K562 (cell line): ENCODE results near the gene RUFY2. TPM values are rescaled to one million over a fixed set of nuclear protein-coding genes. Genes with fewer than 3 reads are reported as not detected.
A peak's percentile ranks its signal among the peaks of the same experiment; 100 is the strongest.

Source experiments
- ATAC-seq: fragments of 200-7000 bp; cut with Tn5 transposase; 3 replicates; pipeline ENCODE4 v1.9.1; 2020; ENCODE audit warnings: moderate library complexity
- BruUV-seq: library from RNA; stranded (reverse); fragments of 400-500 nt; replicated peaks from 2 replicates; lab custom pipeline; 2021; lab: Mats Ljungman, UMichigan
- CTCF ChIA-PET: fragments of 300-600 bp; formaldehyde crosslinking; extraction: SDS; loops from one replicate; lab custom pipeline; 2021; ENCODE audit warnings: low intra/inter-chr PET ratio; lab: Yijun Ruan, JAX
- POLR2A ChIA-PET: fragments of 300-600, 350-650 bp; sonication (Branson Sonifier 250); formaldehyde crosslinking; extraction: SDS; loops from one replicate; lab custom pipeline; 2021; ENCODE audit warnings: antibody characterized with exemption, inconsistent platforms; lab: Yijun Ruan, JAX
- DNase-seq, 4 experiments: peaks; one replicate each; pipeline versions ENCODE4 v3.0.0 to v3.0.0-alpha.2; 2011 to 2018; ENCODE audit warnings: low spot score in 3 of 4, mixed read lengths in 3 of 4; ENCODE audit errors: extremely low read depth in 1 of 4
- FAIRE-seq: peaks from 2 replicates; lab custom pipeline; 2011; peaks lifted over from hg19 to GRCh38; lab: Jason Lieb, UNC
- H2AFZ ChIP-seq: 2 replicates; pipeline ENCODE4 v1.6.0; 2011; ENCODE audit warnings: low read depth, low read length, control low read depth, inconsistent platforms
- H3K27ac ChIP-seq: fragments of 200-600 bp; 3 replicates; pipeline ENCODE4 v1.8.0; 2011; ENCODE audit warnings: low read depth, mild to moderate bottlenecking, control low read depth, inconsistent platforms, low read length, moderate library complexity, mixed read lengths; ENCODE audit errors: extremely low read depth
- H3K27me3 ChIP-seq, 2 experiments: fragments of 300-600 bp in 1 of 2; 2 replicates in 1 of 2; 3 replicates in 1 of 2; pipeline versions ENCODE4 v1.6.0 to v1.8.0; 2011; ENCODE audit warnings: inconsistent platforms in 2 of 2, low read length in 2 of 2, mild to moderate bottlenecking in 1 of 2, mixed read lengths in 1 of 2, moderate library complexity in 1 of 2; ENCODE audit not compliant: control insufficient read depth in 2 of 2, insufficient read depth in 2 of 2
- H3K36me3 ChIP-seq: fragments of 300-600 bp; 3 replicates; pipeline ENCODE4 v1.8.0; 2011; ENCODE audit warnings: mild to moderate bottlenecking, low read length, inconsistent platforms; ENCODE audit not compliant: control insufficient read depth, insufficient read depth
- H3K4me1 ChIP-seq, 2 experiments: fragments of 200-600 bp in 1 of 2; replicated peaks in 1 of 2; 2 replicates in 1 of 2; 3 replicates in 1 of 2; pipeline versions ENCODE4 v1.5.1 to v1.8.0; 2011; ENCODE audit warnings: inconsistent platforms in 2 of 2, low read length in 2 of 2, mild to moderate bottlenecking in 1 of 2, mixed read lengths in 1 of 2, moderate library complexity in 1 of 2; ENCODE audit not compliant: control insufficient read depth in 2 of 2, insufficient read depth in 2 of 2
- H3K4me2 ChIP-seq: 2 replicates; pipeline ENCODE4 v1.6.1; 2011; ENCODE audit warnings: low read length, control low read depth, inconsistent platforms, mixed read lengths; ENCODE audit not compliant: insufficient read depth
- H3K4me3 ChIP-seq: fragments of 200-600 bp; sonication (generic), shearing (Covaris generic); 2 replicates; pipeline ENCODE4 v1.5.1; 2016; ENCODE audit warnings: control low read depth, inconsistent platforms
- H3K79me2 ChIP-seq: fragments of 200-600 bp; 3 replicates; pipeline ENCODE4 v1.8.0; 2011; ENCODE audit warnings: low read length, inconsistent platforms; ENCODE audit not compliant: control insufficient read depth, insufficient read depth
- H3K9ac ChIP-seq, 2 experiments: 2 replicates each; pipeline versions ENCODE4 v1.6.0 to v1.6.1; 2011; ENCODE audit warnings: low read depth in 2 of 2, low read length in 2 of 2, control low read depth in 1 of 2, inconsistent platforms in 1 of 2, mild to moderate bottlenecking in 1 of 2, mixed read lengths in 1 of 2; ENCODE audit not compliant: insufficient read depth in 1 of 2
- H3K9me1 ChIP-seq: one replicate; pipeline ENCODE4 v1.6.0; 2011; ENCODE audit warnings: inconsistent platforms, mild to moderate bottlenecking, low read length, moderate library complexity; ENCODE audit not compliant: control insufficient read depth, insufficient read depth
- H3K9me3 ChIP-seq: replicated peaks from 2 replicates; pipeline ENCODE4 v1.5.1; 2011; ENCODE audit warnings: low read depth, low read length, inconsistent platforms; ENCODE audit not compliant: control insufficient read depth, insufficient read depth
- H4K20me1 ChIP-seq: replicated peaks from 2 replicates; pipeline ENCODE4 v1.6.1; 2011; ENCODE audit warnings: low read length, inconsistent platforms, mixed read lengths; ENCODE audit not compliant: control insufficient read depth, insufficient read depth
- CBFA2T2 ChIP-seq: fragments of 450-650 bp; conservative IDR thresholded peaks from 2 replicates; pipeline ENCODE4 v1.6.1; 2017; ENCODE audit warnings: mild to moderate bottlenecking
- CEBPB ChIP-seq: fragments of 450-650 bp; IDR thresholded peaks from 2 replicates; pipeline ENCODE4 v1.6.1; 2016; ENCODE audit warnings: missing genetic modification characterization, missing compliant biosample characterization
- DNMT1 ChIP-seq: fragments of 450-650 bp; IDR thresholded peaks from 2 replicates; pipeline ENCODE4 v1.6.1; 2016; ENCODE audit warnings: antibody characterized with exemption, mild to moderate bottlenecking
- EHMT2 ChIP-seq: fragments of 450-650 bp; IDR thresholded peaks from 2 replicates; pipeline ENCODE4 v1.6.1; 2018; ENCODE audit warnings: antibody characterized with exemption
- TRIM24 ChIP-seq, 2 experiments: fragments of 450-650 bp; IDR thresholded peaks; 2 replicates each; pipeline ENCODE4 v1.6.1; 2016
- WGBS: fragments of 100-300 bp; shearing (Covaris generic); methylation state at CpG from one replicate; pipeline ENCODE4 v1.1.6; 2016; ENCODE audit warnings: low coverage, mixed read lengths; ENCODE audit not compliant: insufficient coverage; ENCODE audit errors: missing lambda C conversion rate; 5-methylcytosine and 5-hydroxymethylcytosine counted together
- in situ Hi-C: fragments of 300-500 bp; cut with MboI; formaldehyde crosslinking; loops from 4 replicates; pipeline ENCODE4 v1.15.0; 2018; ENCODE audit warnings: inconsistent platforms, mixed read lengths
- intact Hi-C: fragments of 100-400 bp; cut with micrococcal nuclease; formaldehyde crosslinking; loops from 2 replicates; pipeline ENCODE4 v1.14.2; 2022
- polyA plus RNA-seq, 8 experiments: library from polyadenylated mRNA; depleted of rRNA in 4 of 8; stranded (reverse) in 5 of 8; unstranded in 3 of 8; fragments of >200 nt; fragmentation: Nextera tagmentation in 2 of 8; fragmentation: Illumina TruSeq in 1 of 8; extraction: Ambion mirVana in 2 of 8; extraction: Trizol in 1 of 8; gene quantifications; 2 replicates each; pipeline versions ENCODE4 v1.2.1 to v1.2.3, GENCODE V29; 2011 to 2014; ENCODE audit warnings: inconsistent platforms in 1 of 8, missing spikeins in 1 of 8
- total RNA-seq, 7 experiments: library from RNA; depleted of rRNA in 6 of 7; stranded (reverse); fragments of >200 nt in 6 of 7; fragmentation: Illumina TruSeq in 2 of 7; extraction: Trizol in 2 of 7; gene quantifications; 2 replicates each; pipeline versions ENCODE4 v1.2.1 to v1.2.3, GENCODE V29; 2011 to 2021; ENCODE audit warnings: low replicate concordance in 1 of 7
- TF ChIP-seq, protein P1 (sequence below): fragments of 250-450 bp; sonication (Bioruptor Pico); IDR thresholded peaks from 2 replicates; pipeline ENCODE4 v1.8.0; 2021; ENCODE audit warnings: moderate library complexity, mild to moderate bottlenecking, inconsistent platforms
- TF ChIP-seq, protein P2 (sequence below), 2 experiments: fragments of 450-650 bp; formaldehyde crosslinking in 1 of 2; IDR thresholded peaks; 2 replicates each; pipeline versions ENCODE4 v1.4.0 to v1.6.1; 2014 to 2020; ENCODE audit warnings: mild to moderate bottlenecking in 2 of 2, borderline replicate concordance in 1 of 2, low read depth in 1 of 2
- TF ChIP-seq, protein P3 (sequence below), 3 experiments: IDR thresholded peaks in 2 of 3; conservative IDR thresholded peaks in 1 of 3; 2 replicates each; pipeline ENCODE4 v1.5.1; 2011 to 2012; ENCODE audit warnings: low read length in 3 of 3, mild to moderate bottlenecking in 3 of 3, control low read depth in 2 of 3, improper control_type of control experiment in 1 of 3, inconsistent platforms in 1 of 3, low read depth in 1 of 3, mixed read lengths in 1 of 3, moderate library complexity in 1 of 3; ENCODE audit not compliant: insufficient read depth in 2 of 3

Gene RUFY2
- total and polyA plus RNA-seq, 9 of the 15 experiments (the other 6 are each of a cell fraction or from before 2014, with no cell fraction given), result 3.7 to 20.1 (median 12.6) TPM

DNA sequence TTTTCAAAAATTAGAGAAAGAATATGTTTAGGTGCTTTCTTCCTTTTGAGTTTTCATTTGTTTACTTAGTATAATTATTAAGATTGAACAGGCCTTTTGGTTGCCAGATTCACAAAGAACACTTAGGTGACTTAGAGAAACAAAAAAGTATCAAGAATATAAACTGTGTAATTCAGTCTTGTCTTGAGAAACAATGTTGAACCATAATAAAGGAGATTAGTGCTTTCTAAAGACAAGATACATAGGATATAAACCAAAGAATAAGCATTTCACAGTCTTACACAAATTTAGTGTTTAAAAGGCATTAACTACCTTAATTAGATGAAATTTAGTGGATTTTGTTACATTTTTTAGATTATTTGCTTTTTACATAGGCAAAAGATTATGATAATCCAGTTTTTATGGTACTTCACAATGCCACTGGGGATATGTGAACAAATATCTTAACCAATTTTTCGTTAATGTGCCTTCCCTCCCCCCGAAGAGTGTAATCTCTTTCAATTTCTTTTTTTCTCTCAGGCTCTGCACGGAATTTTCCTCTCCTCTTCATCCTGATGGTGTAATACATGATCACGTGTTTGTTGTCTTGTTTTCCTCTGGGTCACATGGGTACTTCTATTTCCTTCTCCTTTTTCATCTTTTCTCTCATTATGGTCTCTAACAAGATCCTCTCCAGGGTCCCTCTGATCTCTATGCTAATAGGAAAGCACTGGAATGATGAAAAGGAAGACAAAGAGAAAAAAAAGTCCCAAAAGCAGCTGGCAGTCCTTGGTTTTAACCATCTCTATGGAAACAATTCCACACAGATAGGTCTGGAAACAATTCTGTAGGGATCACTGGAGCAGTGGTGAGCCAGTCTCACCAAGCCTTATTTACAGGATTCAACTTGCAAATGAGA lies 78.9 kb downstream of the RUFY2 start:
- Histone ChIP-seq H3K4me3 (no peak overlapping the region), H3K9ac (peak overlapping the region in 1 of 2 experiments; percentile 27; a peak in 2 of 4 replicates), H3K4me1 (peaks cover 17 to 20% of the 10 kb centered on the region in 2 experiments), H3K27ac (no peak overlapping the region), H3K79me2 (peaks cover 24% of the 10 kb centered on the region), H3K9me3 (no peaks in the 10 kb centered on the region), H3K36me3 (peaks cover 2% of the 10 kb centered on the region; the same call in 1 of the 3 replicates), H2AFZ (peak overlapping the region; percentile 72), H3K4me2 (peak overlapping the region; percentile 16; the same call in 1 of the 2 replicates), H4K20me1 (no peaks in the 10 kb centered on the region; the same call in 1 of the 2 replicates), H3K9me1 (no peaks in the 10 kb centered on the region), H3K27me3 (no peaks in the 10 kb centered on the region)
- FAIRE-seq, result no peak
- no TSS peak for BruUV-seq
- in situ Hi-C loops (loop anchor here (10.0 kb wide), 1 partner anchor 453 kb away; no protein-coding TSS in a partner anchor), intact Hi-C loops (no loop called here)
- ChIA-PET CTCF (interaction anchor here (0.6 kb wide), 1 partner anchor 674 kb away, joined by 5 read pairs; no protein-coding TSS in a partner anchor), POLR2A (no interaction called here)
- no peak for ATAC-seq
- DNase-seq, result no peak
- WGBS, result 6% methylated on average over 4 of the region's 4 CpGs
- TF ChIP-seq CBFA2T2 (peak; percentile 51), DNMT1 (0 out of 2 replicates have a peak, but pooled peaks have one; percentile 38), CEBPB (peak; percentile 78), TRIM24 (IDR thresholded peaks at IDR 0.05) (peak; percentile 56 to 58; a peak in 3 of 4 replicates), EHMT2 (0 out of 2 replicates have a peak, but pooled peaks have one; percentile 27)
- TF ChIP-seq, protein P1, sequence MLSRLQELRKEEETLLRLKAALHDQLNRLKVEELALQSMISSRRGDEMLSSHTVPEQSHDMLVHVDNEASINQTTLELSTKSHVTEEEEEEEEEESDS (CRISPR knock-in tag), result no peak
- TF ChIP-seq, protein P2, sequence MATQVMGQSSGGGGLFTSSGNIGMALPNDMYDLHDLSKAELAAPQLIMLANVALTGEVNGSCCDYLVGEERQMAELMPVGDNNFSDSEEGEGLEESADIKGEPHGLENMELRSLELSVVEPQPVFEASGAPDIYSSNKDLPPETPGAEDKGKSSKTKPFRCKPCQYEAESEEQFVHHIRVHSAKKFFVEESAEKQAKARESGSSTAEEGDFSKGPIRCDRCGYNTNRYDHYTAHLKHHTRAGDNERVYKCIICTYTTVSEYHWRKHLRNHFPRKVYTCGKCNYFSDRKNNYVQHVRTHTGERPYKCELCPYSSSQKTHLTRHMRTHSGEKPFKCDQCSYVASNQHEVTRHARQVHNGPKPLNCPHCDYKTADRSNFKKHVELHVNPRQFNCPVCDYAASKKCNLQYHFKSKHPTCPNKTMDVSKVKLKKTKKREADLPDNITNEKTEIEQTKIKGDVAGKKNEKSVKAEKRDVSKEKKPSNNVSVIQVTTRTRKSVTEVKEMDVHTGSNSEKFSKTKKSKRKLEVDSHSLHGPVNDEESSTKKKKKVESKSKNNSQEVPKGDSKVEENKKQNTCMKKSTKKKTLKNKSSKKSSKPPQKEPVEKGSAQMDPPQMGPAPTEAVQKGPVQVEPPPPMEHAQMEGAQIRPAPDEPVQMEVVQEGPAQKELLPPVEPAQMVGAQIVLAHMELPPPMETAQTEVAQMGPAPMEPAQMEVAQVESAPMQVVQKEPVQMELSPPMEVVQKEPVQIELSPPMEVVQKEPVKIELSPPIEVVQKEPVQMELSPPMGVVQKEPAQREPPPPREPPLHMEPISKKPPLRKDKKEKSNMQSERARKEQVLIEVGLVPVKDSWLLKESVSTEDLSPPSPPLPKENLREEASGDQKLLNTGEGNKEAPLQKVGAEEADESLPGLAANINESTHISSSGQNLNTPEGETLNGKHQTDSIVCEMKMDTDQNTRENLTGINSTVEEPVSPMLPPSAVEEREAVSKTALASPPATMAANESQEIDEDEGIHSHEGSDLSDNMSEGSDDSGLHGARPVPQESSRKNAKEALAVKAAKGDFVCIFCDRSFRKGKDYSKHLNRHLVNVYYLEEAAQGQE (IDR thresholded peaks at IDR 0.05; ENCODE audit: borderline replicate concordance), result peak; percentile 68
- TF ChIP-seq, protein P2 (CRISPR knock-in tag; IDR thresholded peaks at IDR 0.05; ENCODE audit: low read depth), result no peak
- TF ChIP-seq, protein P3, sequence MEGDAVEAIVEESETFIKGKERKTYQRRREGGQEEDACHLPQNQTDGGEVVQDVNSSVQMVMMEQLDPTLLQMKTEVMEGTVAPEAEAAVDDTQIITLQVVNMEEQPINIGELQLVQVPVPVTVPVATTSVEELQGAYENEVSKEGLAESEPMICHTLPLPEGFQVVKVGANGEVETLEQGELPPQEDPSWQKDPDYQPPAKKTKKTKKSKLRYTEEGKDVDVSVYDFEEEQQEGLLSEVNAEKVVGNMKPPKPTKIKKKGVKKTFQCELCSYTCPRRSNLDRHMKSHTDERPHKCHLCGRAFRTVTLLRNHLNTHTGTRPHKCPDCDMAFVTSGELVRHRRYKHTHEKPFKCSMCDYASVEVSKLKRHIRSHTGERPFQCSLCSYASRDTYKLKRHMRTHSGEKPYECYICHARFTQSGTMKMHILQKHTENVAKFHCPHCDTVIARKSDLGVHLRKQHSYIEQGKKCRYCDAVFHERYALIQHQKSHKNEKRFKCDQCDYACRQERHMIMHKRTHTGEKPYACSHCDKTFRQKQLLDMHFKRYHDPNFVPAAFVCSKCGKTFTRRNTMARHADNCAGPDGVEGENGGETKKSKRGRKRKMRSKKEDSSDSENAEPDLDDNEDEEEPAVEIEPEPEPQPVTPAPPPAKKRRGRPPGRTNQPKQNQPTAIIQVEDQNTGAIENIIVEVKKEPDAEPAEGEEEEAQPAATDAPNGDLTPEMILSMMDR (IDR thresholded peaks at IDR 0.05 in 2 of 3, conservative IDR thresholded peaks at IDR 0.05 in 1 of 3; ENCODE audit: insufficient read depth in 2 of 3, low read depth in 1 of 3, low read length in 3 of 3), result 0 out of 6 replicates have a peak, but pooled peaks of 1 of the 3 experiments have one; percentile 3
